Activated B cell treated with CpG ODN at 0.5 μM for 24 hours (primary cell): ENCODE data around the gene UROS. TPM values are rescaled to one million over a fixed set of nuclear protein-coding genes. Genes with fewer than 3 reads are reported as not detected.

ENCODE experiments used
- ATAC-seq: fragments of 200-7000 bp; cut with Tn5 transposase; one replicate; pipeline ENCODE4 v1.10.0; 2021; ENCODE audit warnings: low read depth, mild to moderate bottlenecking, moderate library complexity
- CTCF ChIA-PET: fragments of 350-600 bp; sonication (Branson Sonifier 250); formaldehyde crosslinking; loops from one replicate; lab custom pipeline; 2021; ENCODE audit warnings: antibody characterized with exemption; lab: Charles Lee
- POLR2A ChIA-PET: fragments of 350-600 bp; sonication (Branson Sonifier 250); formaldehyde crosslinking; loops from one replicate; lab custom pipeline; 2021; ENCODE audit warnings: antibody characterized with exemption; lab: Charles Lee
- DNase-seq: peaks from one replicate; pipeline ENCODE4 v3.0.0; 2022
- H3K27ac Mint-ChIP-seq: one replicate; pipeline ENCODE4 v1.8.0; 2020; ENCODE audit warnings: mixed read lengths
- H3K27me3 Mint-ChIP-seq: one replicate; pipeline ENCODE4 v1.8.0; 2021; ENCODE audit warnings: mixed read lengths
- H3K36me3 Mint-ChIP-seq: one replicate; pipeline ENCODE4 v1.8.0; 2021; ENCODE audit warnings: low read depth, mixed read lengths
- H3K4me1 Mint-ChIP-seq: one replicate; pipeline ENCODE4 v1.8.0; 2021; ENCODE audit warnings: mixed read lengths
- H3K4me3 Mint-ChIP-seq: one replicate; pipeline ENCODE4 v1.8.0; 2020; ENCODE audit warnings: mild to moderate bottlenecking, mixed read lengths
- H3K9me3 Mint-ChIP-seq: one replicate; pipeline ENCODE4 v1.8.0; 2020; ENCODE audit warnings: mixed read lengths
- intact Hi-C: fragments of 100-400 bp; cut with micrococcal nuclease; formaldehyde crosslinking; loops from one replicate; pipeline ENCODE4 v1.15.1; 2024
- total RNA-seq: library from RNA; stranded (reverse); gene quantifications from 2 replicates; pipeline ENCODE4 v1.2.3, GENCODE V29; 2022
- TF ChIP-seq, protein P1 (sequence below): fragments of 200-600 bp; IDR thresholded peaks from one replicate; pipeline ENCODE4 v1.8.0; 2022; ENCODE audit warnings: antibody characterized with exemption, mild to moderate bottlenecking

The UROS gene
- total RNA-seq, 1 donor from 2014 or later: 34.9 TPM

DNA sequence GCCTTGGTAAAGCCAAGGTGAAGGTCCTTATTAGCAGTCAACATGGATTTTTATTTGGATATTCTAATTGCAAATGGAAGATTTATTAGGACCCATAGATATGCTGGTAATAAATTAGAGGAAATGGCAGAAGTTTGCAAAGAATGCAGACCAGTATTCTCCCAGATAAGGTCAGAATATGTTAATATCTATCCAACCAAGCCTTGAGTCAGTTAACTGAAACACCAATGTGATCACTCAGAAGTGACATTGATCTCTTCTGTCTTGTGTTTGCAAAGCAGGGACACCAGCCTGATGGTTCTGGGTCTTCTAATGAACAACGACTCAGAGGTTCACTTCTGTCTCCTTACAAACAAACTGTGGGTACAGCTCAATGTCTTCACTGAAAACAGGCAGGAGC lies 21.5 kb downstream of the UROS start:
- Mint-ChIP-seq H3K27ac (no peak overlapping the region), H3K4me1 (no peaks in the 10 kb centered on the region), H3K36me3 (peaks cover 61% of the 10 kb centered on the region), H3K4me3 (no peak overlapping the region), H3K9me3 (no peaks in the 10 kb centered on the region), H3K27me3 (no peaks in the 10 kb centered on the region)
- DNase-seq (no peak), ATAC-seq (no peak)
- POLR2A ChIA-PET: no interaction called here
- CTCF ChIA-PET: no interaction called here
- TF ChIP-seq, protein P1, sequence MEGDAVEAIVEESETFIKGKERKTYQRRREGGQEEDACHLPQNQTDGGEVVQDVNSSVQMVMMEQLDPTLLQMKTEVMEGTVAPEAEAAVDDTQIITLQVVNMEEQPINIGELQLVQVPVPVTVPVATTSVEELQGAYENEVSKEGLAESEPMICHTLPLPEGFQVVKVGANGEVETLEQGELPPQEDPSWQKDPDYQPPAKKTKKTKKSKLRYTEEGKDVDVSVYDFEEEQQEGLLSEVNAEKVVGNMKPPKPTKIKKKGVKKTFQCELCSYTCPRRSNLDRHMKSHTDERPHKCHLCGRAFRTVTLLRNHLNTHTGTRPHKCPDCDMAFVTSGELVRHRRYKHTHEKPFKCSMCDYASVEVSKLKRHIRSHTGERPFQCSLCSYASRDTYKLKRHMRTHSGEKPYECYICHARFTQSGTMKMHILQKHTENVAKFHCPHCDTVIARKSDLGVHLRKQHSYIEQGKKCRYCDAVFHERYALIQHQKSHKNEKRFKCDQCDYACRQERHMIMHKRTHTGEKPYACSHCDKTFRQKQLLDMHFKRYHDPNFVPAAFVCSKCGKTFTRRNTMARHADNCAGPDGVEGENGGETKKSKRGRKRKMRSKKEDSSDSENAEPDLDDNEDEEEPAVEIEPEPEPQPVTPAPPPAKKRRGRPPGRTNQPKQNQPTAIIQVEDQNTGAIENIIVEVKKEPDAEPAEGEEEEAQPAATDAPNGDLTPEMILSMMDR: no peak
- intact Hi-C loops: no loop called here

DNA sequence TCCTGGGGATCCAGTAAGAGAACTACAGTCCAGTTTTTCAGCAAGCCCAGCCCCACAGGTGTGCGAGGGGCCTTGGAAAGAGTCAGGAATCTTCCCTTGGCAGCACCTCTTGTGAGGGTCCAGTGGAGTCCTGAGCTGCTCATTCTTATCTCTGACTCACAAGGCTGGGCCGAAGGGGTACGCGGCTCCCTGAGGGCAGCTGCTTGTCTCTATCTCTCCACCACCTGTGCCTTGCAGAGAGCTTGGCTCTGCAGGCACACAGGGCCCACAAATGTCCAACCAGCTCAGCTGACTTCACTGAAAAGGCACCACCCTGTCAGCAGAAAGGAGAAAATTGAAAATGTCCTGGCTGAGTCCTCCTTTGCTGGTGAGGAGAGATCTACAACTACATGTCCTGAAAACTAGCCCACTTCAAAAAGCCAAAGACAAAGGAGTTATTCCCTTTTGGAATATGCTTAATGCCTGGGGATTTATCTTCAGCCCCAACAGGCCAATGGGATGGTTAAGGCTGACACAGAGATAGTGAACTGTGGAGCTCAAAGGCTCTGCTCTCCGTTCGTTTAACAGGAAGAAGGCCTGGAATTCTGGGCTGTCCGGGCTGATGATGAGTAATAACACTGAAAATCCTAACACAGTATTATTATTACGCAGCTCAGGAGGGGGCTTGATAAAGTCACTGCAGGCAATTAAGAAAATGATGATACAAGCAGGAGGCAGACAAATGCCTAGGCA lies 23.4 kb downstream of the UROS start:
- ChIA-PET POLR2A (no interaction called here), CTCF (no interaction called here)
- Mint-ChIP-seq H3K36me3 (peaks cover 58% of the 10 kb centered on the region), H3K27ac (no peak overlapping the region), H3K4me1 (no peaks in the 10 kb centered on the region), H3K4me3 (no peak overlapping the region), H3K27me3 (no peaks in the 10 kb centered on the region), H3K9me3 (no peaks in the 10 kb centered on the region)
- TF ChIP-seq, protein P1: no peak
- ATAC-seq: no peak
- intact Hi-C loops: no loop called here
- DNase-seq: no peak

DNA sequence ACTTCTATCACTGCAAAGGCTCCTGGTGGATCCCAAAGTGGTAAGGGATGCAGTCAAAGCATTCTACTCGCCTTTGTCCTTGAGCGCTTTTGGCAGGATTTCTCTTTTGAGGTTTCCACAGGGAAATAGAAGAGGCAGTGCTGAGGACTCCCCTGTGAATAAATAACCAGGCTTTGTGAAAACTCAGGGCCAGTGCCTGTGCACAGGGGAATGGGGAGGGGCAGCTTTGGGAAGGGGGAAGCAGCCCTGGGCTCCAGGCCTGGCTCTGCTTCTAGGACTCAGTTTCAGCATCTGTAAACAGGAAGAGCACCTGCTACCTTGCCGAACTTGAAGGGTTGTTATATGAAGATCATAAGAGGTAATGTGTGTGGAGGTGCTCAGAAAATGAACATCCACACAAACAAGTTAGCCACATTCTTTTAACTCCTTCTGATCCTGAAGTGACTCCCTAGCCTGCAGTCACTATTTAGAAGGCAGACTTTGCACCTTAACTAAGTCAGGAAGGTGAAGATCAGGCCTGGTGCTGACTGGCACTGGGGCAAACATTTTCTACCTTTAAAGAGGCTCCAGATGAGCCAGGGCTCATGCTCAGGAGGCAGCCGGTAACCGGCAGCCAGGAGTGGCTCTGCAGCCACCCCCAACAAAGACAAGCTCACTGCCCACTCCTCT lies 24.9 kb downstream of the UROS start:
- intact Hi-C loops: no loop called here
- Mint-ChIP-seq H3K4me1 (no peaks in the 10 kb centered on the region), H3K27ac (no peak overlapping the region), H3K36me3 (peaks cover 68% of the 10 kb centered on the region), H3K4me3 (no peak overlapping the region), H3K27me3 (no peaks in the 10 kb centered on the region), H3K9me3 (no peaks in the 10 kb centered on the region)
- no peak for DNase-seq
- no peak for ATAC-seq
- ChIA-PET POLR2A (no interaction called here), CTCF (no interaction called here)
- TF ChIP-seq, protein P1: no peak

DNA sequence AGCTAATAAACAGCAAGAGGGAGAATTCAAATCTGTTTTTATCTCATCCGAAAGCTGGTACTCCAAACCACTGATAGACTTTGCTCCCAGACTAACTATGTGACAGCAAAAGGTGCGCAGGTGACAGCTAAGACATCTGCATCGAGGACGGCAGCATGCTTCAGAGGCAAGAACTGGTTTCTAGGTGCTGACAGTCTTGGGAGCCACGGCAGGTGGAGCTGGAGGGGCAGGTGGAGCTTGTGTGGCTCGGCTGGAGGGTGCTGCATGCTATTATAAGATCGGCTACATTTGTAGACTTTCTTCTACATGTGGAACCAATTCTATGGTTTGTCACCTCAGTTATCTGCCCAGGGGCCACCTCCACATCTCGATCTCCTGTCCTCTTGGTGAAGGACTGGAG lies 25.6 kb downstream of the UROS start:
- H3K27ac Mint-ChIP-seq: no peak overlapping the region
- CTCF ChIA-PET: no interaction called here
- no peak overlapping the region for H3K4me3 Mint-ChIP-seq
- POLR2A ChIA-PET: no interaction called here
- no peaks in the 10 kb centered on the region for H3K9me3 Mint-ChIP-seq
- DNase-seq (no peak), ATAC-seq (no peak)
- intact Hi-C loops: no loop called here
- TF ChIP-seq, protein P1: no peak
- peaks cover 71% of the 10 kb centered on the region for H3K36me3 Mint-ChIP-seq
- H3K4me1 Mint-ChIP-seq: no peaks in the 10 kb centered on the region
- no peaks in the 10 kb centered on the region for H3K27me3 Mint-ChIP-seq

DNA sequence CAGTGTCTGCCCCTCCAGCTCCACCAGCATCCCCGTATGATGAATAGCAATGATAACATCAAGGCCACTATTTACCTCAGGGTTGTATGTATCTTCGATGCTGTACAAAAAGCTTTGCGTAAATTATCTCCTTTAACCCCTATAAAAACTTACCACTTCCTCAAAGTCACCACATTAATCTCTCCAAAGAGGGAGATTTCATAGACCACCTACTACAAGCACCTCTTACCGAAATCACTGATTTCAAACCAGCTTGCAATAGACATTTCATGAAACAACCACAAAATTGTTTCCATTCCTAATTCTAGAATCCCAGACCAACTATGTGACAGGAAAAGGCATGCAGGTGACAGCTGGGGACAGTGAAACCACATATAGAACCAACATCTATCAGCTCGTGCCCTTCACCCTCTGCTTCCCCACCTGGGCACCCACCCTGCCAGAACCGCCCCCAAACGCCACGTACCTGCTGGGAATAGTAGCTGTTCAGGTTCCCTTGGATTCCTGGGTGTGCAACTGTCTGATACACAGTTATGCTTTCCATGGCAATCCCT lies 27.3 kb downstream of the UROS start:
- Mint-ChIP-seq H3K36me3 (peaks cover 72% of the 10 kb centered on the region), H3K4me1 (no peaks in the 10 kb centered on the region), H3K27me3 (no peaks in the 10 kb centered on the region), H3K27ac (no peak overlapping the region), H3K9me3 (no peaks in the 10 kb centered on the region), H3K4me3 (no peak overlapping the region)
- ATAC-seq: no peak
- intact Hi-C loops: no loop called here
- POLR2A ChIA-PET: no interaction called here
- DNase-seq: no peak
- CTCF ChIA-PET: no interaction called here
- TF ChIP-seq, protein P1: no peak
